Transverse colon (tissue), 4 donors: ENCODE measurements around the gene CMTM3. TPM values are rescaled to one million over a fixed set of nuclear protein-coding genes. Genes with fewer than 3 reads are reported as not detected.
"Not testable (repeated sequence)": the region's sequence is repeated elsewhere in the genome, so short reads cannot be mapped to it uniquely, and the experiment has no call there.

Experiments used
- DNase-seq: peaks from one replicate; pipeline ENCODE4 v3.0.0-alpha.2; 2019
- H3K27ac ChIP-seq, 4 donors: fragments of 200-600 bp; sonication (generic); 2 replicates each; pipeline ENCODE4 v1.5.1; 2016 to 2018; ENCODE audit warnings: inconsistent platforms in 4 of 4
- H3K27me3 ChIP-seq: fragments of 200-600 bp; sonication (generic); 2 replicates; pipeline ENCODE4 v1.5.1; 2017; ENCODE audit warnings: inconsistent platforms
- H3K36me3 ChIP-seq, 4 donors: fragments of 200-600 bp; sonication (generic); 2 replicates each; pipeline ENCODE4 v1.5.1; 2017 to 2019; ENCODE audit warnings: inconsistent platforms in 4 of 4
- H3K4me1 ChIP-seq, 4 donors: fragments of 200-600 bp; sonication (generic); 2 replicates each; pipeline ENCODE4 v1.5.1; 2017 to 2020; ENCODE audit warnings: inconsistent platforms in 4 of 4
- H3K4me3 ChIP-seq, 4 donors: fragments of 200-600 bp; sonication (generic); 1 replicate in 1 of 4; 2 replicates in 3 of 4; pipeline versions ENCODE4 v1.5.1 to v1.6.1; 2017 to 2019; ENCODE audit warnings: inconsistent platforms in 4 of 4
- H3K9me3 ChIP-seq, 2 donors: fragments of 200-600 bp; sonication (generic); 2 replicates each; pipeline ENCODE4 v1.5.1; 2017 to 2019; ENCODE audit warnings: inconsistent platforms in 2 of 2
- CTCF ChIP-seq, 5 experiments: fragments of 200-600 bp in 3 of 5; fragments of 450-650 bp in 2 of 5; sonication (generic) in 3 of 5; IDR thresholded peaks; 1 replicate in 2 of 5; 2 replicates in 3 of 5; pipeline ENCODE4 v1.5.1; 2016 to 2017; ENCODE audit warnings: antibody characterized with exemption in 5 of 5, inconsistent platforms in 3 of 5, mild to moderate bottlenecking in 2 of 5, moderate library complexity in 1 of 5
- EP300 ChIP-seq: sonication (generic); formaldehyde crosslinking; IDR thresholded peaks from one replicate; pipeline ENCODE4 v1.6.1; 2017; ENCODE audit warnings: antibody characterized with exemption, low read depth
- POLR2A ChIP-seq: fragments of 450-650 bp; IDR thresholded peaks from one replicate; pipeline ENCODE4 v1.6.1; 2016; ENCODE audit warnings: antibody characterized with exemption, mild to moderate bottlenecking, moderate library complexity
- POLR2AphosphoS5 ChIP-seq, 3 donors: sonication (generic); formaldehyde crosslinking; IDR thresholded peaks; one replicate each; pipeline ENCODE4 v1.6.1; 2016; ENCODE audit warnings: antibody characterized with exemption in 3 of 3
- WGBS, 2 donors: methylation state at CpG; one replicate each; pipeline ENCODE4 v1.1.5; 2018; ENCODE audit warnings: low coverage in 1 of 2; 5-methylcytosine and 5-hydroxymethylcytosine counted together
- in situ Hi-C, 4 donors: fragments of 200-750 bp; cut with MboI; loops; one replicate each; pipeline versions ENCODE4 v1.15.0 to v1.15.1; 2017; ENCODE audit warnings: low sequenced_read_pairs in 3 of 4, low pct_ligation_motif_present in 1 of 4, low pct_unique_long_range_greater_than_20kb in 1 of 4
- intact Hi-C: fragments of 100-400 bp; cut with DNase I; formaldehyde crosslinking; loops from one replicate; pipeline ENCODE4 v1.15.1; 2023; ENCODE audit warnings: low total_unique reads
- total RNA-seq, 4 donors: library from RNA; depleted of rRNA; stranded (reverse); fragments of >200 nt; gene quantifications; one replicate each; pipeline ENCODE4 v1.1.0, GENCODE V29; 2016

CMTM3 gene
- total RNA-seq, 4 donors from 2014 or later: 2.4 to 11.6 (median 6.1) TPM; not detected in 1

GRCh38 chr16:66621973-66622372 is 17.5 kb downstream of the CMTM3 start:
- no peak for DNase-seq
- WGBS, 2 donors: 95 to 97% methylated on average over 5 to 14 of the region's 14 CpGs
- H3K27me3 ChIP-seq: no peaks in the 10 kb centered on the region
- H3K27ac ChIP-seq: no peak overlapping the region
- in situ Hi-C loops: loop anchor here in 1 of 4 donors (25.0 kb wide), 1 partner anchor 210 kb away; no protein-coding TSS in a partner anchor
- H3K36me3 ChIP-seq: peaks cover 0 to 7% (median 0%) of the 10 kb centered on the region in 4 donors
- TF ChIP-seq EP300 (no peak), CTCF (IDR thresholded peaks at IDR 0.05) (no peak), POLR2A (no peak), POLR2AphosphoS5 (IDR thresholded peaks at IDR 0.05) (no peak)
- intact Hi-C loops: no loop called here
- H3K4me1 ChIP-seq: peaks cover 0 to 7% (median 2%) of the 10 kb centered on the region in 4 donors
- H3K9me3 ChIP-seq: no peaks in the 10 kb centered on the region
- H3K4me3 ChIP-seq: no peak overlapping the region

GRCh38 chr16:66622863-66623262 is 18.4 kb downstream of the CMTM3 start:
- Histone ChIP-seq H3K27me3 (no peaks in the 10 kb centered on the region), H3K4me3 (no peak overlapping the region), H3K27ac (no peak overlapping the region), H3K4me1 (peaks cover 0 to 7% (median 2%) of the 10 kb centered on the region in 4 donors), H3K36me3 (peaks cover 0 to 7% (median 0%) of the 10 kb centered on the region in 4 donors), H3K9me3 (no peaks in the 10 kb centered on the region)
- TF ChIP-seq EP300 (no peak), POLR2AphosphoS5 (IDR thresholded peaks at IDR 0.05) (no peak), CTCF (IDR thresholded peaks at IDR 0.05) (no peak), POLR2A (no peak)
- no peak for DNase-seq
- in situ Hi-C loops (loop anchor here in 1 of 4 donors (25.0 kb wide), 1 partner anchor 211 kb away; no protein-coding TSS in a partner anchor), intact Hi-C loops (no loop called here)
- WGBS, 2 donors: 40 to 73% methylated on average over 1 to 3 of the region's 3 CpGs

GRCh38 chr16:66623755-66624154 is 19.3 kb downstream of the CMTM3 start:
- Histone ChIP-seq H3K4me3 (no peak overlapping the region), H3K4me1 (peaks cover 0 to 6% (median 2%) of the 10 kb centered on the region in 4 donors), H3K9me3 (no peaks in the 10 kb centered on the region), H3K36me3 (peaks cover 0 to 7% (median 0%) of the 10 kb centered on the region in 4 donors), H3K27me3 (no peaks in the 10 kb centered on the region), H3K27ac (no peak overlapping the region)
- 88 to 100% methylated on average over 1 to 3 of the region's 3 CpGs for WGBS, 2 donors
- intact Hi-C loops: no loop called here
- DNase-seq: no peak
- TF ChIP-seq CTCF (IDR thresholded peaks at IDR 0.05) (no peak), POLR2A (no peak), EP300 (no peak), POLR2AphosphoS5 (IDR thresholded peaks at IDR 0.05) (no peak)
- in situ Hi-C loops: loop anchor here in 1 of 4 donors (25.0 kb wide), 1 partner anchor 211 kb away; no protein-coding TSS in a partner anchor

- H3K36me3 ChIP-seq, in situ Hi-C loops, H3K4me3 ChIP-seq, H3K27me3 ChIP-seq, intact Hi-C loops, H3K9me3 ChIP-seq, H3K4me1 ChIP-seq, H3K27ac ChIP-seq, DNase-seq: not testable (repeated sequence)
- 91 to 96% methylated on average over 10 to 17 of the region's 17 CpGs for WGBS, 2 donors
Measured at GRCh38 chr16:66627611-66628378, 23.3 kb downstream of the CMTM3 start.
